Activated CD4-positive, CD25-positive, alpha-beta regulatory T cell (primary cell): ENCODE results near the gene SPIRE1.

Experiments used
- DNase-seq, 4 experiments: peaks; one replicate each; lab custom pipeline; 2025; lab: John Stamatoyannopoulos, UW

Gene SPIRE1

DNA sequence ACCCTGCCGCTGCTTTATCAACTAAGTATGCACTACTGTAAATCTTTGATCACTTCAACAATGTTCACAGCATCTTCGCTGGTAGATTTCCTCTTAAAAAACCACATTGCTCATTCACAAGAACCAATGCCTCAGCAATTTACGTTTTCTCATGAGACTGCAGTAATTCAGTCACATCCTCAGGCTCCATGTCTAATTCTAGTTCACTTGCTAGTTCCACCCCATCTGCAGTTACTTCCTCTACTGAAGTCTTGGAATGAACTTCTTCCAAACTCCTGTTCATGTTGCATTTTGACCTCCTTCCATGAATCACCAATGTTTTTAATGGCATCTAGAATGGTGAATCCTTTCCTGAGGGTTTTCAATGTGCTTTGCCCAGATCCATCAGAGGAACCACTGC lies 214.4 kb downstream of the SPIRE1 start:
- DNase-seq: no peak

DNA sequence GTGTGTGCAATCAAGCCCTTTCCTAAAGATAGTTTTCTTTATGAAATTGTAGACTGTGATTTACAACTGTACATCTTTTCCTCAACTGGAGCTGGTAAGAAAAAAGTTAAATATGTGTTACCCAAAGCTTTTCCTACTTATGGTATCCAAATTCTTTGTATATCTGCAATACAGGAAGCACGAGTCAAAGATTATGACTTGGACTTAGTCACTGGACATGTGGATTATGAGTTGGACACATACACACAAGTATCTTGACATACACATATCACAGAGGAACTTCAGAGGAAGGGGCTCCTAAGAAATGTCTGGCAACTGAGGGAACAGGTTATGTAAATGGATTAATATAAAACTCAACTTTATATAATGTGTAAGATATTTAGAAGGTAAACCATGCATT lies 215.0 kb downstream of the SPIRE1 start:
- no peak for DNase-seq

DNA sequence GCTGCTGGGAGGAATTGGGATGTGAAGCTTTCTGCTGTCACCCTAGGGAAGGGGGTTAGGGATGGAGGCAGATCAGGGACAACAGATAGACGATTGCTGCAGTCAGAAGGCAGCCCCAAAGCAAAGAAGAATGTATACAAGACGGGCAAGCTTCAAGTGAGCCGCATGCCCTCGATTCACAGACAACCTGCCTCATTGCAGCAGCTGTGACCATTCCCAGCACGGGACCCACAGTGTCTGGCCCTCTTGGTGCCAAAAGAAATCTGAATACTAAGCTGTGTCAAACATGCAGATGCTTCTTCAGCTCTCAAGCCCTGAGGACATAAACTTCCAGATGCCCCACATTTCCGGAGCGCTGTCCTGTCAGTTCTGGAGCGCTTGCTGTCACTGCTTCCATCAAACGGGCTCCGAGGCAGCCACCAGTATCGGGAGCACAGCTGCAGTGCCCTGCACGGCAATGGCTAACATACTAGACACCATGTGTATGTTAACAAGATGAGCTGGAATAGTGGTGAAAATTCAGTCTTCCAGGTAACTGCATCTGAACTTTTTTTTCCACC lies 216.4 kb downstream of the SPIRE1 start:
- DNase-seq: no peak

DNA sequence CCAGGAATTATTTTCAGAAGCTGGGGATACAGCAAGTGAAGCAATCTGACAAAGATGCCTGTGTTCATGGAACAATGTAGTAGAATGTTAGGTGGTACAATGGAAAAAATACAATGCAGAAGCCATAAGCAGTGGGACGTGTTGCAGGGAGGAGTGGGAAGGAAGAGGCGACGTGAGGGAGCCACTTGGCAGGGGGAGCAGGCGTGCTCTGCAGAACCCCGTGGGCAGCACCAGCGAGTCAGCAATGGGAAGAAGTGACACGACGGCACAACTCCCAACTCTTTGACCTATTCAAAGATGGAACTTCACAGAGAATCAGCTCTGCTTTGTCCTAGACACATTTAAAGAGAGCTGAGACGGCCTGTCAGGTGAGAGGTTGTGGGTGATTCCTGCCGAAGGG lies 219.7 kb downstream of the SPIRE1 start:
- DNase-seq: no peak

DNA sequence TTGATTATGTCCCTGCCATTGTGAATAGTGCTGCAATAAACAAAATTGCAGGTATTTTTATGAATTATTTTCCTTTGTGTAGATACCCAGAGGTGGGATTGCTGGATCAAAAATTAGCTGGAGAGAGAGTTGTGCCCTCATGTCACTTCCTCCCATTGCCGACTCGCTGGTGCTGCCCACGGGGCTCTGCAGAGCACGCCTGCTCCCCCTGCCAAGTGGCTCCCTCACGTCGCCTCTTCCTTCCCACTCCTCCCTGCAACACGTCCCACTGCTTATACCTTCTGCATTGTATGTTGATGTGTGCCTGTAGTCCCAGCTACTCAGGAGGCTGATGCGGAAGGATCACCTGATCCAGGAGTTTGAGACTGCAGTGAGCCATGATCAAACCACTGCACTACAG lies 222.0 kb downstream of the SPIRE1 start:
- no peak for DNase-seq

DNA sequence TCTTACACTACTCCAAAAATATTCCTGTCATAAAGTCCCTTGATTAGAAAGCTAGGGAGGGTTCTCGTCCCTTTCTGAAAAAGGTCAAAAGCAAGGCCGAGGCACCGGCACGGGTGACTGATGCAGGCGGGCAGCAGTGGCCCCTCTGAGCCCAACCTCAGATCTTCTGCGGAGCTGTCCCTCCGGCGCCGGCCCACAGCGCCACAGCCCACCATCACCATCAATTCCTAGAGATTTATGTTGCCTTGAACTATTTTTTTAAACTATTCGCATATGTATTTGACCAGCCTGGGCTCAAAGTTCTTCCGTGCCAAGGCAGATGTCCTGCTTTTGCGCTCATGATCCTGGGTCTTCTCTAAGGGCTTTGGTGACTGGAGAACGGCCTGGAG lies 223.4 kb downstream of the SPIRE1 start:
- DNase-seq: no peak

DNA sequence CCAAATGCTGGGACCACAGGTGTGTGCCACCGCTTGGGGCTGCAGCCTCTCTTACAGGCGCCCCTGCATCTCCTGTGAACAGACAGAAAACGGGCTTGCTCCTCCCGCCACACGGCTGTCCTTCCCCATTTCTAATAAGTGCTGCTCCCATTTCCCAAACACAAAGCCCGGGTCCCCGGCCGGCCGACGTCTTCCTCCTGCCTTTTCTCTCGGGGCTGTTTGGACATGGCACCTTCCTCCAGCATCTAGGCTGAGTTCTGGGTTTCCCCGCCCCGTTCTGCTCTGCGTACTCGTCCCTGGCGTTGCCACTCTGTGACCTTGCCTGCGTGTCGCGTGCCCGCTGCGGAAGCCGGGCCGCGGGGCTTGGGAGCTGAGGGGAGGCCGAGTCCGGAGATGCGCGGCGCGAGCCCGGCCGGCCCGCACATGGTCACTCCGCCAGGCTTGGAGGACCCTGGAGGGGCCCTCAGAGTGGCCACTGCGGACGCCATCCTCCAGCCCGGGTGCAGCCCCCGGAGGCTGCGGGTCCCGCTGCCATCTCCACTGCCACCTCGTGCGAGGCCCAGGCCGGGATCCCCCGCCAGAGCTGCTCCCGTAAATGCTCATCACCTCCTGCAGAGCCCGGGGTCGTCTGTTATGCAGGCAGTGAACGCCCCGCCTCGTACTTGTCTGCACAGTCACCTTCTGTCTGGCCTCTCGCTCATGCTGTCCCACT lies 223.9 kb downstream of the SPIRE1 start:
- DNase-seq: no peak

DNA sequence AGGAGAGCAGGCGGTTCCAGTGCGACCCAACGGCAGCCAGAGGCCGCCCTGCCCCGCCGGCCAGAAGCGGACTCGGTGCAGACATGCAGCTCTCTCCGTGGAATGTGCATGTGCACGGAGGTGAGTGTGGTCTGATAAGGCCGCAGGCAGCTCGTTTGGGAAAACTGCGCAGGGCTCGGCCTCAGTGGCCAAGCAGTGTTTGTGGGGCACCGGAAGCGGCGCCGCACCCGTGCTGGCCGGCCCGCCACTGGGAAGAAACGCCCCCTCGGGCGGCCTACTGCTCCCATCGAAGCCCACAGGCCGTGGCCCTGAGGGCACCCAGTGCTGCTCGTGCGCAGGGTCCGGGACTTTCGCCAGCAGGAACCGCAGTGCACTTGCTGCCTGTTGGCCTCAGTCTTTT lies 225.0 kb downstream of the SPIRE1 start:
- no peak for DNase-seq

DNA sequence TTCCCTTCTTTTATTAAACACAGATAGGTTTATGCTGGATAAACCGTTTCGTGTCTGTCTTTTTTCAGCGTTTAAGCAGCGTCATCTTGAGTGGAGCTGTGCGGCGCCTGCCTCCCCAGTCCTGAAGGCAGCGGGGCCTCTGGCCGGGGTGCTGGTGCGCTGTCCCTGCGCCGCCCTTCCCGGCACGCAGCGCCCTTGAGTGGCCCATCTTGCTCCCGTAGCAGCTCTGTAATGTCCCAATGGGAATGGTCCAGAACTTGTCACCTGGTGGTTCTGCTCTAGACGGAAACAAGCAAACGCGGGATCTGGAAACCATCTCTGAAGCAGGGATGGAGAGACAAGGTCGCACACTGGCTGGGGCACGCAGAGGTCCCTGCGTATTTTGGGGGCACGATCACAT lies 225.7 kb downstream of the SPIRE1 start:
- no peak for DNase-seq

DNA sequence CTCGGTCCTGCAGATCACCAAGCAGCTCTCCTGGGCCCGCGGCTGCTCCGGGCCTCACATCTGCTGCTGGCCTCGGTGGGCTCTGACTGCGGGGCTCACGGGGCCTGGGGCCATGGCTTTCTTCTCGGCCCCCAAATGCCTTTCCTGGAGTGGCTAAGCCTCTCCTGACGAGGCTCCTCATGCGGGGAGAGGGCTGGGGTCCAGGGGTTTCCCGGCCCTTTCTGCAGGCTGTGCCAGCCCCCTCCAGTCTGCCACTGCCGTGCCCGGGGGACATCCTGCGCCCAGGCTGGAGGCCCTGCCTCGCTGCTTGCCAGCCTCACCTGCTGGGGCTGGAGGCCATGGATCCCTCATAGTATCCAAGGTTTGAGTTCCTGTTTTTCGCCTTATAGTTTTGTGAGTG lies 226.3 kb downstream of the SPIRE1 start:
- no peak for DNase-seq

DNA sequence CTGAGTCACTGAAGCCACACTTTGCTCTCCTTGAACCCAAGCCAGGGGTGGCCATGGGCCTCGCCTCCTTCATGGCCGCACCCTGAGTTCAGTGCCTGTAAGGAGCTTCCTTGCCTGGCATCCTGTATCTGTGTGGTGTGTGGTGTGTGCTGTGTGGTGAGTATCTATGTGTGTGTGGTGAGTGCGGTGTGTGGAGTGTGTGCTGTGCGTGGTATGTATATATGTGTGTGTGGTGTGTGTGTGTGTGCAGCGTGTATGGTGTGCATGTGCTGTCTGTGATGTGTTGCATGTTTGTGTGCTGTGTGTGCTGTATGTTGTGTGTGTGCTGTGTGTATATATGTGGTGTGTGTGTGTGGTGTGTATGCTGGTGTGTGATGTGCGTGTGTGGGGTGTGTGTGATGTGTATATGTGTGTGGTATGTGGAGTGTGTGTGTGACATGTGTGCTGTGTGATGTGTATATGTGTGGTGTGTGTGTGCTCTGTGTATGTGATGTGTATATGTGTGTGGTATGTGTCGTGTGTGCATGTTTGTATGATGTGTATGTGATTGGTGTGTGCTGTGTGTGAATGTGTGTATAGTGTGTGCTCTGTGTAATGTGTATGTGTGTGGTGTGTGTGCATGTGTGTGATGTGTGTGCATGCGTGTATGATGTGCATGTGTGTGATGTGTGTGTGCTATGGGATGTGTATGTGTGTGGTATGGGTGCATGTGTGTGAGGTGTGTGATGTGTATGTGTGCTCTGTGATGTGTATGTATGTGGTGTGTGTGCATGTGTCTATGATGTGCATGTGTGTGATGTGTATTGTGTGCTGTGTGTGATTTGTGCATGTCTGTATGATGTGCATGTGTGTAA lies 227.5 kb downstream of the SPIRE1 start:
- DNase-seq: no peak

DNA sequence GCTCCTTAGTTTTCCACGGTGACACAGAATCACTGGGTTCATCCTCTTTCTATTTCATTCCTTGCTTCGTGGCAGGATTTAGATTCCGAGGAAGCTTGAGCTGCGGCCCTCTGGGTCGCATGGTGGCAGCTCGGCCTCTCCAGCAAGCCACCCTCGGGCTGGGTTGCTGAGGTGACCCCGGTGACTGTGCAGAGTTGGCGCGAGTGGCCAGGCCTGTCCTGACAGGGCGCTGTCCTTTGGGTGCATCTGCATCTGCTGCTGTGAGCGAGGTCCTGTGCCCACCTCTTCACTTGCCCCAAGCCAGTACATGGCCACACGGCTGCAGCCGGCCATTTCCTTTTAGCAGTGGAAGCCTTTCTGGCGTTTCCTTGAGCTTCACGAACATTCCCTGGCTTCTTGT lies 228.4 kb downstream of the SPIRE1 start:
- DNase-seq: no peak

DNA sequence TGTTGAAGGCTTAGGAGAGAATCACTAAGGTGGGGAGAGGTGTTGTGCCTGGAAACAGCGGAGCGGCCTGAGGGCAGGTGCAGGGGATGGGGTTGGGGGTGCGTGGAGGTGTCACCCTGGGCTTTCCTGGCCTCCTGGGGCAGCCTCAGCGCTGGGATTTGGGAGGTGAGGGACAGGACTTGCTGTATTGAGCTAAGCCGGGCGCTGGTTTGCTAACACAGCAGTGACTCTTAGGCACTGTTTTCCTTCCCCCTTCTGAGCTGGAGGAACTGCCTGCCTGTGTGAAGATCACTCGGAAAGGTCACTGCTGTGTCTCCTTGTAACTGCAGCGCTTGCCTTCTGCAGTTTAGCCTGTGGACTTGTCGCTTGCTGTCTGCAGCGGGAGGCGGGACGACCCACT lies 229.0 kb downstream of the SPIRE1 start:
- no peak for DNase-seq

DNA sequence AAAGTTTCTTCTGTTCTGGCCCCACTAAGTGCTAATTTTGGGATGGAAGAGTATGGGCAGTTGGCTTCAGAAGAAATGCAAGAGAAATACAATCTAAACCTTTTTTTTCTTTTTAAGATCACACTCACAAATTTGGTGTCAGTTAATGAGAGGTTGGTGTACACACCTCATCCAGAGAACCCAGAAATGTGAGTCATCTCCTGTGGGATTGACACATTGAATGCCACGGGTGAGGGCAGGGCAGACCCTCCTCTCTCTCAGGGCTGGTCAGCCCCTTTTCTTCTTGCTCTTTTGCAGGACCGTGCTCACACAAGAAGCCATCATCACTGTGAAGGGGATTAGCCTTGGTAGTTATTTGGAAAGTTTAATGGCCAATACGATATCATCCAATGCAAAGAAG lies 231.0 kb downstream of the SPIRE1 start:
- DNase-seq: no peak

DNA sequence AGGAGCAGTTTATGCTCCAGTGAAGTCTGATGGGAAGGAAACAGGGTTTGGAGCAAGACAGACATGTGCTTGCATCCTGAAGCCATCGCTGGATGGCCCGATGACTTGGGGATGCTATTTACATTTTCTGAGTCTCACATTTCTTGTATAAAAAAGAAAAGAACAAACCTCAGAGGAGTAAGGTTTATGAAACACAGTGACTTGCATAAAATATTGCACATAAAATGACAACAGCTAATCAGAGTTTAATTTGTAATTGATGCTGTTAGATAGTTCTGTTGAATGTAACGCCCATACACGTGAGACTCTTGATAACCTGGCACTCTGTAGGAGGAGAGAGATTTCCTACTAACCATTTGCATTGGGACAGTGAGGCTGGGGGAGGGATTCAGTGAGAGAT lies 233.7 kb downstream of the SPIRE1 start:
- no peak for DNase-seq

DNA sequence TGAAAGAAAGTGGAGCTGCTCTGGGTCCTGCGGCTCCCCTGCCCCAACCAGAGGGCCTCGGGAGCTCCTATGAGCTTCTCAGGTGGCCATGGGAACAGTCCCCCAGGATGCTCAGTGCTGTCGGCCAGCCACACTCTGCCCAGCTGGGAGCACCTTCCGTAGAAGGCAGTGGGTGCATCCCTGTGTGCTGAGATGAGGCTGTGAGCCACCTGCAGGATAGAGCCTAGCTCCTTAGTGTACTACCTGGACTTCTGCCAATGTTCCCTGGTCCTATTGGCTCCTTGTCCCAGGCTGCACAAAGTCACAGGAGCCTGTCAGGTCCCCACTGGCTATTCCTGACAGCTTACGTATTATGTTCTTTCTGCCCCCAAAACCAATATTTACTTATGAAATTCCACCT lies 234.1 kb downstream of the SPIRE1 start:
- no peak for DNase-seq

DNA sequence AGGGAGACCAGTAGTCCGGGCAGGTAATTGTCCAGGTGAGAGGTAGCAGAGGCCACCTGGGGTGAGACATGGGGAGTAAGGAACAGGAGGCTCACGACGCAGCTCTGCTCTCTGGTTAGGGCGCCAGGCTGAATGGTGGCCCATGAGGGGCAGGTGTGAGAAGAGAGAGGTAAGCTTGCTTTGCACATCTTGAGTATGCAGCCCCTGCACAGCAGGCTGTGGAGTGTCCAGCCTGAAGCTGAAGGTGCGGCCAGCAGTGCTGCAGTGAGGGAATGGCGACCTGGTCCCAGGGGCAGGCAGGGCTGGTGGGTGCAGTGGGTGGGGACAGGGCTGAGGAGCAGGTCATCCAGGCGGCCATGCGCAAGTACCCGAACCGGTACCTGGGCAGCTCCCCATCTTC lies 234.5 kb downstream of the SPIRE1 start:
- DNase-seq: no peak

DNA sequence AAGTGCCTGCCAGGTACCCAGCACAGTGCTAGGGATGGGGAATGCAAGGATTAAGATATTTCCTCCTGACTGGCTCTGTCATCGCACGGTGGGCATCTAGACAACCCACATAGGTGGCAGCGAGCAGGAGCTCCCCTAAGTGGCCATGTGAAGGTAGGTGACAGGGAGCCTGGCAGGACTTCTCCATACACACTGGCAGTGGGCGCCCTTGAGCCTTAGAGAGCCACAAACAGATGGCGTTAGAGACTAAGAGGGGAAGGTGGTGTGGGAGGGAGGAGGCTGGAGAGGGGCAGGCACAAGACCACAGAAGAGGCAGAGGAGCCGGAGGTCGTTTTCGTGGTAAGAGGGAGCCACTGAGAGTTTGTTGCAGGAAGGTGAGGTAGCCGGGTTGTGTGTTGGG lies 235.0 kb downstream of the SPIRE1 start:
- DNase-seq: no peak

DNA sequence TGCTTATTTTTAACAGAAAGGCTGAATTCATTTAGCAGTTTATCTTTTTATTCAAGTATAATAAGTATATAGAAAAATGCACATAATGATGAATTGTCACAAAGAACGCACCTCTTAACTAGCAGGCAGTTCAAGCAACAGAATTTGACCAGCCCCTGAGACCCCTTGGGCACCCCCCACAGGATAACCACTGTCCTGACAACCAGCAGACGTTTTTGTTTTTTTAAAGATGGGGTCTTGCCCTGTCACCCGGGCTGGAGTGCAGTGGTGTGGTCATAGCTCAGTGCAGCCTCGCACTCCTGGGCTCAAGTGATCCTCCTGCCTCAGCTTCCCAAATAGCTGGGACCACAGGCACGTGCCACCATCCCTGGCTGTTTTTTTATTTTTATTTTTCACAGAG lies 236.2 kb downstream of the SPIRE1 start:
- DNase-seq: no peak

DNA sequence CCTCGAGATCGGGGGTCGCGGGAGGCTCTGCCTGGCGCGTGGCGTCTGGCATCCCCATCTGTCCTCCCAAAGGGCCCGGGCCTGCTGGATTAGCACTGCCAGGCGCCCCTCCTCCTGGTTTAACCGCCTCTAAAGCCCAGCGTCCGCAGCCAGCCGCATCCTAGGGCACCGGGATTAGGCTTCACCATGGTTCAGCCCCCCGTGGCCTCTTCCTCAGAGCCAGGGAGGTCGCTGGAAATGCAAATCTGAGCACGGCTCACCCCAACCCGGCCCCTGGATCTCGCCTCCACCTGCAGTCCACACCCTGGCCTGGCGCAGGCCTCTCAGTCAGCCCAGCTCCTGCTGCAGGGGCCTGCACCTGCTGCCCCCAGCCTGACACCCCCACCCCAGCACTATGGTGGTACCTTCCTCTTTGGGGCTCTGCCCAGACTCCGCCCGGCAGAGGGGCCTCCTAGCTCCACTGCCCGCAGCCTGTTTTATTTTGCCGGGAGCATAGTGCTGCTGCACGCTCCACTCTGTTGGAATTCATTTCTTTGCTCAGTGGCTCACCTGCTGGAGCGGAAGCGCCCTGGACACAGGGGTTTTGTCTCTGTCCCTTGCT lies 237.0 kb downstream of the SPIRE1 start:
- DNase-seq: no peak

DNA sequence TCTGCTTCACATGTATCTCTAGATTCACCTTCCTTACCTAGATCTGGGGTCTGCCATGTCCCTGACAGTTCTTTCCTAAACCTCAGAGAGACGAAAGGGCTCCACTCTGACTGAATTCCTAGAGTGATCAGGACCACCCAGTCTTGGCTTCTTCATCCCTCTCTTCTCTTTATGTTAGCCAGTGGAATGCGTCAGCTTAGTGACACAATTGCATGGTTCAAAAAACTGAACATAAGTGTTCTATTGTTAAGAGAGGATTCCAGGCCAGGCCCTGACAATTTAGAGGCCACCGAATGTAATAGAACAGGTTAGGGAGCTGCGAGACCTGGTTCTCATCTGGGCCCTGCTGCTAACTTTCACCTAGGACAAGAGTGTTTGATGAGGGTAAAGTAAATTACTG lies 240.2 kb downstream of the SPIRE1 start:
- no peak for DNase-seq

DNA sequence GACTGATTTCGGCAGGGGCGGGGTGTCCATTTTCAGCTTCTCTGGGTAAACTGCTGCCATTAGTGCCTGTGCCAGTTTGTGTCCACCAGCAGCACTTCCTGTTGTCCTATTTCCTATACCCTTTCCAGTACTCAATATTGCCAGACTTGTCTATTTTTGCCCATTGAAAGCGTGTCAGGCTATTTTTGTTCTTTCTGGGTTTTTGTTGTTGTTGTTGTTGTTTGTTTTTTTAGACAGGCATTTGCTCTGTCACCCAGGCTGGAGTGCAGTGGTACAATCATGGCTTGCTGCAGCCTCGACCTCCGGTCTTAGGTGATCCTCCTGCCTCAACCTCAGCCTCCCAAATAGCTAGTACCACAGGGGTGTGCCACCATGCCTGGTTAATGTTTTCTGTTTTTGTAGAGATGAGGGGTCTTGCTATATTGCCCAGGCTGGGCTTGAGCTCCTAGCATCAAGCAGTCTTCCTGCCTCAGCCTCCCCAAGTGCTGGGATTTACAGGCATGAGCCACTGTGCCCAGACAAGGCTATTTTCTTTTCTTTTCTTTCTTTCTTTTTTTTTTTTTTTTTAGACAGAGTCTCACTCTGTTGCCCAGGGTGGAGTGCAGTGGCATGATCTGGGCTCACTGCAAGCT lies 241.7 kb downstream of the SPIRE1 start:
- no peak for DNase-seq

DNA sequence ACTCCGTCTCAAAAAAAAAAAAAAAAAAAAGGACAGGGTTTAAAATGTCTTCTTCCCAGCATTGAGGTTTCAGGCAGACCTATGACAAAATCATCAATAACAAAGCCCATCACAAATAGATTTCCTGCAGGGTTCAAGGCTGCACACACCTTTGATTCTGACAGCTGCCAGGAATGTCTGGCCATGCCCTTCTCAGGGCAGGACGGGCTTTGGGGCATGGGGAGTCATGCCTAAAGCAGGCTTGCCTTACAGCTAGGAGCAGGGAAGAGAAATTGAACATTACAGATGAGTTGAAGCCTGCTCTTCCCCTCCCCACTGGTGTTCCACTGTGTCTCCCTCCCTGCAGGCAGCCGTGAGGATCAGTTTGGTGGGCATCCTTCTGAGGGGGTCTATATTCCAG lies 246.5 kb downstream of the SPIRE1 start:
- DNase-seq: no peak
